ENCODE data around the gene COX8C. TPM values are rescaled to one million over a fixed set of nuclear protein-coding genes. Genes with fewer than 3 reads are reported as not detected.
"Not testable (repeated sequence)": the region's sequence is repeated elsewhere in the genome, so short reads cannot be mapped to it uniquely, and the experiment has no call there.

The COX8C gene
- total RNA-seq, 2 donors from 2014 or later, result not detected

DNA sequence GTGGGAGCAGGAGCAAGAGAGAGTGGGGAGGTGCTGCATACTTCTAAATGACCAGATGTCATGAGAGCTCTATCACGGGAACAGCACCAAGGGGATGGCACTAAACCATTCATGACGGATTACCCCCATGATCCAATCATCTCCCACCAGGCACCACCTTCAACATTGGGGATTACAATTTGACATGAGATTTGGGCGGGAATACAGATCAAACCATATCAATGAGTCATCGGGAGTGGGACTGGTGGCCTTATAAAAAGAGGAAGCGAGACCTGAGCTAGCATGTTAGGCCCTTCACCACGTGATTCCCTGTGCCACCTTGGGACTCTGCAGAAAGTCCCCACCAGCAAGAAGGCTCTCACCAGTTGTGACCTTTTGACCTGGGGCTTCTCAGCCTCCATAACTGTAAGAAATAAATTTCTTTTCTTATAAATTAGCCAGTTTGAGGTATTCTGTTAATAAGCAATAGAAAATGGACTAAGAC is 28.7 kb downstream of the COX8C start:
- Histone ChIP-seq H3K36me3 (no peaks in the 10 kb centered on the region), H3K4me1 (no peaks in the 10 kb centered on the region), H3K27ac (no peak overlapping the region), H3K9me3 (no peaks in the 10 kb centered on the region), H3K27me3 (no peaks in the 10 kb centered on the region), H3K4me3 (no peak overlapping the region), H3K9ac (ENCODE audit: low read depth in 2 of 2, low read length in 2 of 2) (no peak overlapping the region)
- DNase-seq, result no peak
- intact Hi-C loops (cut with DNase I), result no loop called here
- TF ChIP-seq, protein P1, sequence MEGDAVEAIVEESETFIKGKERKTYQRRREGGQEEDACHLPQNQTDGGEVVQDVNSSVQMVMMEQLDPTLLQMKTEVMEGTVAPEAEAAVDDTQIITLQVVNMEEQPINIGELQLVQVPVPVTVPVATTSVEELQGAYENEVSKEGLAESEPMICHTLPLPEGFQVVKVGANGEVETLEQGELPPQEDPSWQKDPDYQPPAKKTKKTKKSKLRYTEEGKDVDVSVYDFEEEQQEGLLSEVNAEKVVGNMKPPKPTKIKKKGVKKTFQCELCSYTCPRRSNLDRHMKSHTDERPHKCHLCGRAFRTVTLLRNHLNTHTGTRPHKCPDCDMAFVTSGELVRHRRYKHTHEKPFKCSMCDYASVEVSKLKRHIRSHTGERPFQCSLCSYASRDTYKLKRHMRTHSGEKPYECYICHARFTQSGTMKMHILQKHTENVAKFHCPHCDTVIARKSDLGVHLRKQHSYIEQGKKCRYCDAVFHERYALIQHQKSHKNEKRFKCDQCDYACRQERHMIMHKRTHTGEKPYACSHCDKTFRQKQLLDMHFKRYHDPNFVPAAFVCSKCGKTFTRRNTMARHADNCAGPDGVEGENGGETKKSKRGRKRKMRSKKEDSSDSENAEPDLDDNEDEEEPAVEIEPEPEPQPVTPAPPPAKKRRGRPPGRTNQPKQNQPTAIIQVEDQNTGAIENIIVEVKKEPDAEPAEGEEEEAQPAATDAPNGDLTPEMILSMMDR (IDR thresholded peaks at IDR 0.05), result no peak

- Histone ChIP-seq H3K36me3 (no peaks in the 10 kb centered on the region), H3K9ac (ENCODE audit: low read depth in 2 of 2, low read length in 2 of 2) (no peak overlapping the region), H3K27ac (no peak overlapping the region), H3K27me3 (no peaks in the 10 kb centered on the region), H3K4me1 (no peaks in the 10 kb centered on the region), H3K4me3 (no peak overlapping the region), H3K9me3 (no peaks in the 10 kb centered on the region)
- intact Hi-C loops (cut with DNase I), result no loop called here
- TF ChIP-seq, protein P1 (IDR thresholded peaks at IDR 0.05), result no peak
- no peak for DNase-seq
Observed at GRCh38 chr14:93379831-93380230, 32.8 kb downstream of the COX8C start.

- DNase-seq, result no peak
- intact Hi-C loops (cut with DNase I), result no loop called here
- no peaks in the 10 kb centered on the region for H3K36me3 ChIP-seq
- no peak overlapping the region for H3K9ac ChIP-seq (ENCODE audit: low read depth in 2 of 2, low read length in 2 of 2)
- H3K27me3 ChIP-seq, result no peaks in the 10 kb centered on the region
- TF ChIP-seq, protein P1 (IDR thresholded peaks at IDR 0.05), result no peak
- no peaks in the 10 kb centered on the region for H3K4me1 ChIP-seq
- H3K27ac ChIP-seq, result no peak overlapping the region
- no peaks in the 10 kb centered on the region for H3K9me3 ChIP-seq
- no peak overlapping the region for H3K4me3 ChIP-seq
Observed at GRCh38 chr14:93381644-93382043, 34.7 kb downstream of the COX8C start.

DNA sequence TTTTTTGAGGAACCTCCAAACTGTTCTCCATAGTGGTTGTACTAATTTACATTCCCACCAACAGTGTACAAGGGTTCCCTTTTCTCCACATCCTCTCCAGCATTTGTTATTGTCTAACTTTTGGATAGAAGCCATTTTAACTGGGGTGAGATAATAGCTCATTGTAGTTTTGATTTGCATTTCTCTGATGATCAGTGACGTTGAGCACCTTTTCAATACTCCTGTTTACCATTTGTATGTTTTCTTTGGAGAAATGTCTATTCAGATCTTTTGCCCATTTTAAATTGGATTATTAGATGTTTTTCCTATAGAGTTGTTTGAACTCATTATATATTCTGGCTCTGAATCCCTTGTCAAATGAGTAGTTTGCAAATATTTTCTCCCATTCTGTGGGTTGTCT is 37.3 kb downstream of the COX8C start:
- intact Hi-C loops (cut with DNase I); DNase-seq: not testable (repeated sequence)

DNA sequence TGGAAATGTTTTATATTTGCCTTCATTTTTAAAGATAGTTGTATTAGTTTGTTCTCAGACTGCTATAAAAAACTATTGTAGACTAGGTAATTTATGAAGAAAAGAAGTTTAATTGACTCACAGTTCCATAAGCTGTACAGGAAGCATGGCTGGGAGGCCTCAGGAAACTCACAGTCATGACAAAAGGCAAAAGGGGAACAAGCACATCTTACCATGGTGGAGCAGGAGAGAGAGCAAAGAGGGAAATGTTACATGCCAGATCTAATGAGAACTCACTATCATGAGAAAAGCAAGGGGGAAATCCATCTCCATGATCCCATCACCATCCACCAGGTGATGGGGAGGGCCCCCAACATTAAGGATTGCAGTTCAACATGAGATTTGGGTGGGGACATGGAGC is 48.2 kb downstream of the COX8C start:
- H3K4me1 ChIP-seq, result no peaks in the 10 kb centered on the region
- TF ChIP-seq, protein P1 (IDR thresholded peaks at IDR 0.05), result no peak
- H3K36me3 ChIP-seq, result no peaks in the 10 kb centered on the region
- no peak overlapping the region for H3K4me3 ChIP-seq
- no peaks in the 10 kb centered on the region for H3K9me3 ChIP-seq
- H3K27ac ChIP-seq, result no peak overlapping the region
- DNase-seq, result no peak
- H3K9ac ChIP-seq (ENCODE audit: low read depth in 2 of 2, low read length in 2 of 2), result no peak overlapping the region
- no peaks in the 10 kb centered on the region for H3K27me3 ChIP-seq
- intact Hi-C loops (cut with DNase I), result no loop called here

More for the DNA sequence above, 37.3 kb downstream of the COX8C start:
- not testable (repeated sequence) for H3K27me3 ChIP-seq; H3K4me1 ChIP-seq; H3K9me3 ChIP-seq; H3K4me3 ChIP-seq; H3K9ac ChIP-seq (ENCODE audit: low read depth in 2 of 2, low read length in 2 of 2); H3K27ac ChIP-seq; H3K36me3 ChIP-seq

- no peak overlapping the region for H3K9ac ChIP-seq (ENCODE audit: low read depth in 2 of 2, low read length in 2 of 2)
- no peak overlapping the region for H3K4me3 ChIP-seq
- TF ChIP-seq, protein P1 (IDR thresholded peaks at IDR 0.05), result no peak
- H3K4me1 ChIP-seq, result no peaks in the 10 kb centered on the region
- no peaks in the 10 kb centered on the region for H3K27me3 ChIP-seq
- no peaks in the 10 kb centered on the region for H3K9me3 ChIP-seq
- DNase-seq, result no peak
- no peaks in the 10 kb centered on the region for H3K36me3 ChIP-seq
- H3K27ac ChIP-seq, result no peak overlapping the region
- intact Hi-C loops (cut with DNase I), result no loop called here
Observed at GRCh38 chr14:93396456-93396855, 49.5 kb downstream of the COX8C start.

Other genes starting within 250 kb of the COX8C start
- gene ITPK1, start 231.3 kb upstream of the COX8C start, total RNA-seq, result 100 to 1,000 TPM; 118 to 134 TPM
- gene MOAP1, start 162.3 kb upstream of the COX8C start, total RNA-seq, result 10 to 100 TPM; 12.8 to 22.4 TPM
- 10 to 100 TPM; 31.3 to 36.8 TPM for gene LYSET, start 161.9 kb upstream of the COX8C start, total RNA-seq
- 10 to 100 TPM; 21.2 to 25.1 TPM for gene GON7, start 140.1 kb upstream of the COX8C start, total RNA-seq
- gene UBR7, start 139.9 kb upstream of the COX8C start, total RNA-seq, result 10 to 100 TPM; 22.4 to 35.5 TPM
- 10 to 100 TPM; 31.8 to 35.5 TPM for gene BTBD7, start 14.1 kb upstream of the COX8C start, total RNA-seq
- gene UNC79, start 83.8 kb downstream of the COX8C start, total RNA-seq, result under 1 TPM; 0.17 to 0.21 TPM

Measured in colonic mucosa (tissue), 4 donors.